GM19438 (cell line): ENCODE measurements around the gene LYSMD4.

Experiments used
- ATAC-seq: cut with Tn5 transposase; IDR thresholded peaks from one replicate; pipeline ENCODE4 v1.9.1; 2021; ENCODE audit warnings: low read depth; ENCODE audit not compliant: unreplicated experiment

Gene LYSMD4

GRCh38 chr15:99707473-99708270, 25.6 kb downstream of the LYSMD4 start:
- ATAC-seq, result no peak

DNA sequence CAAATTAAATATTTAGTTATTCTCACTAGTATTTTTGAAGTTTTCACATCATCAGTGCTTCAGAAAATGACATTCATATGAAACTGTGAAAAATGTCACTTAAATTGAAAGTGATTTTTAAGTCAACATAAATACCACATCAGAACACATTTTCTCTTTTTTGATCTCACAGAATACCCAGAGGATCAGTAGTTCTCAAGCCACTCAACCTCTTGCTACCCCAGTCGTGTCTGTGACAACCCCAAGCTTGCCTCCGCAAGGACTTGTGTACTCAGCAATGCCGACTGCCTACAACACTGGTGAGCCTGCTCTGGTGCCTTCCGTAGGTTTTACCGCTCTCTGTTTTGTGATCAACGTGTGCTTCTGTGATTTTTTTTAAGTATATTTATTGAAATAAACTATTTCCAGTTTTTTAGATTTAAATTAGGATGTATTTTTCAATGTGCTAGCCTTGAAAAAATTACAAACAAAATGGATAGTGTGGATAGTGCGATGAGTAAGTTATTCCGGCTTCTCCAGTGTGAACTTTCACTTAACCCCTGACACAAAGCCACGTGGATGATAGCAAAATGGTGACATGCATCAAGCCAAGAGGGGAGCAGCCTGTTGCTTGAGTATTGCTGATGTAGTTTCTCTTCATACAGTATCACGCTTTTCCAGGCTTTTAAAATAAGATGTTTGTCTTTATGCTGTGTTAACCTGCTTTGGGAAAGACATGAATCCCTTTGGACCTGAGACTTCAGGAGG, 26.5 kb downstream of the LYSMD4 start:
- no peak for ATAC-seq

- peak; percentile 70 for ATAC-seq
These were observed 28.8 kb downstream of the LYSMD4 start for GRCh38 chr15:99704444-99704838.

DNA sequence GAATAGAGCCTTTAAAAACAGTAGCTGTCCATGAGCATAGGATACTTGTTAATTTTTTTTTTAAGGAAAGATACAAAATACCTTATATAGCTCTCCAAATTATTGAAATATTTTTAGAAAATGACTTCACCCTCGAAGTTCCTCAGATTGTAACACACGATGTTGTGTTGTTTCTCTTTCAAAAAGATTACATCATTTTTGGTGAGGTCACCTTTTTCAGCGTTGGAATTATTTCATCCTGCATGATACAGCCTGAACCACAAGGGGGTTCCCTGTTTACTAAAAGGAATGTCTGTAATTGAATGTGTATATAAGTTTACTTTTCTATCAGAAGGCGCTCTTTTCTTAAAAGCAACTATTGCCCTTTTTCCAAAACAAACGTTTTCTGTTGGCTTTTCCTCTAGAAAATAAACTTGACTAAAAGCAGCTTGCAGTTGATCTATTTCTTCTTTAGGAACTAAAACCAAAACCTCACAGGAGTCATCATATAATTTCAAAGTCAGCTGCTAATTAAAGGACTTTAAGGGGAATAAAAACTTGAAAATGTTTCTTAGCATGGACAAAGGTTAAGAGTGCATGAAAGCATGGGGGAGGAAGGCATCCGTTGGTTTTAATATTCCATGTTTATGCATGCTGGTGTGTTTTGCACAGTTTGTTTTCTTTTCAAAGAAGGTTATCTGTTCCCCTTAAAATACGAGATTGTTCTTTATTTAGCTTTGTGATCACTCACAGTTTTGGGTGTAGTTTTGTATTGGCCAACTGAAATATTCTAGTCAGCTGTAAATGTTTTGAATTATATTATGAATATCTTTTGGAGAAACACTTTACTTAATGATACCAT, 29.4 kb downstream of the LYSMD4 start:
- ATAC-seq, result peak; percentile 52

DNA sequence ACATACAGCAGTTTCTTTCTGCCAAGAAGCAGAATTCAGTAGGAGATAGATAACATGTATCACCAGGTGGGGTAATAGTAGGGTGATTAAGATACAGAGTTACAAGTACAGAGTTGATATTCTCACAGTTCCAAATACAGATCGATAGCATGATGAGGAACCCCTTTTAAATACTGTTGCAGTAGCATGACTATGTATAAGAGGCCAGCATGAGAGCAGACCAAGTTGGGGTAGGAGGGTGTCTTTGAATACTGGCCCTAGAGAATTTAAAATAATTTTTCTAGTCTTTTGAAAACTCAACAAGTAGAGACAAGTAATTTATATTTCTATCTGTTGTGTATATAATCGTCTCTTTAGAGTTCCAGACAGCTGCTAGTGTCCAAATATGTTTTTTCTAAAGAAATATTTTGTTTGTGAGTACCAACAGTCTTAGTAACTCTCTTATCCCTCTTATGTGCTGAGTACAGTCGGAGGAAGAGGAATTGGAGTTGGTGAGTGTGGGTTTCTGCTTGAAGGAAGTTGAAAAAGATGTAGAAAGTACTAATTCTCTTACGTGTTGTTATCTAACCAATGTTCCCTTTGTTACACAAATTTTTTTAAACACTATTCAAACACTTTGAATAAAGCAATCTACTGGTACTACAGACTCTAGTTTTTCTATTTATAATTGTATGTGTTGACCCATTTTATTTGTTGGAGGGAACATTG, 30.2 kb downstream of the LYSMD4 start:
- ATAC-seq, result no peak

DNA sequence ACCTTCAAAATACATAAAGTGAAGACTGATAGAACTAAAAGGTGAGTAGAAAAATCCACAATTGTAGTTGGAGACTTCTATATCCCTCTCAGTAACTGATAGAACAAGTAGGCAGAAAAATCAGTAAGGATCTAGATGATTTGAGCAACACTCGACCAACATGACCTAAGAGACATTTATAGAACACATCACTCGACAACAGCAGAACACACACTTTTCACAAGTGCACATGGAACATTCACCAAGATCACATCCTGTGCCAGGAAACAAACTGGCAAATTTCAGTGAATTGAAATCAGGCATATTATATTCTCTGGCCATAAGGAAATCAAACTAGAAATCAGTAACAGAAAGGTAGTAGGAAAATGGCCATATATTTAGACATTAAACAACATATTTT, 37.1 kb downstream of the LYSMD4 start:
- ATAC-seq, result no peak

GRCh38 chr15:99692825-99693224, 40.4 kb downstream of the LYSMD4 start:
- no peak for ATAC-seq

GRCh38 chr15:99686290-99686689, 46.9 kb downstream of the LYSMD4 start:
- ATAC-seq, result no peak

GRCh38 chr15:99683000-99683670, 50.1 kb downstream of the LYSMD4 start:
- ATAC-seq, result no peak

DNA sequence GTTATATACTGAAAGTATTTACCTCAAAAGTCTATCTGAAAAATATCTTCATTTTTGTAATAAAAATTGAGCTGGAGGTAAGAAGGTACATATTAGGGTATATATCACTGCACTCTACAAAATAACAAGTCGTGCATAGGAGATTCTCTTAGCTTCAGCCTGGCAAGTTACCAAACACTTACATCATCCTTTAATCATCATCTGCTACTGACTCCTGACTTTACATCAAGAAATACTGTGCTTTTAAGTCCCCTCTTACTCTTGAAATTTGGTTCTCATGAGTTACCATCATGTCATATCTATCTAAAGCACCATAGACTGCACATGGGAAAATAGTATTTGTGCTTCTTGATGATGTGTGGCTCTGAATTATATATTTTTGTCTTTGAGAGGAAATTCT, 50.8 kb downstream of the LYSMD4 start:
- no peak for ATAC-seq

- ATAC-seq, result no peak
These were observed 51.2 kb downstream of the LYSMD4 start for GRCh38 chr15:99681990-99682389.

DNA sequence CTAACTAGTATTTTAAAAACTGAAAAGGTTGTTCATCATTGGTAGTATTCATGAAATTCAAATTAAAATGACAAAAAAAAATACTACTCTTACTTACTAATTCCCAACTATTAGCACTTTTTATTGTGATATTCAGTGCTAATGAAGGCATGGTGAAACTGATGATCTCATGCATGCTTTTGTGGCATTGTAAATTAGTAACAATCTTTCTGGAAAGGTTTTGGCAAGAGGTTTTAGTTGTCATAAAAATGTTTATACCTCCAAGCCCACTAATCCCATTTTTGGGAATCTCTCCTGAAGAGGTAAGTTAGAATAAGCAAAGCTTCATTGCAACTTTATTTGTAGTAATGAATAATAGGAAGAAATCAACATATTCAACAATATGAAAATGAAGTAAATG, 53.0 kb downstream of the LYSMD4 start:
- ATAC-seq, result no peak

DNA sequence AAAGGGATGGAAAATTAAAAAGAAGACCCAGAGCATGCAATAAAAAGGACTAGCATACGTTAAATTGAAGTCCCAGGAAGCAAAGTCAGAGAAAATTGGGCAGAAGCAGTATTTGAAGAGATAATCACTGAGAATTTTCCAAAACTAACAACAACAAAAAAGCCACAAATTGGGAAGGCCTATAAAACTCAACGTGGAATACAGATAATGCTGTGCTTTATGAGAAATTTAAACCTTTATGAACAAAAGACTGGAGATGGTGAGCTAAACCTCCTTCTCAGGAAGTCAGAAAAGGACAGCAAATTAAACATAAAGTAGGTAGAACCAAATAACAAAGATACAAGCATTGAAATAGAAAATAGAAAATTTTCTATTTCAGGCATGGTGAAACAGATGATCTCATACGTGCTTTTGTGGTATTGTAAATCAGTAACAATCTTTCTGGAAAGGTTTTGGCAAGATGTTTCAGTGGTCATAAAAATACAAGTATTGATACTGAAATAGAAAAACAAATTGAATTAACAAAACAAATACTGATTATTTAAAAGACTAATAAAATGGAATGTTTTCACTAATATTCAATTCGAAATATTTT, 55.6 kb downstream of the LYSMD4 start:
- peak; percentile 87 for ATAC-seq
